HUDEP-2 (cell line): Measurements from ENCODE around the gene XRN2.

Experiments used
- DNase-seq, 76 experiments: peaks; one replicate each; lab custom pipeline; 2025; ENCODE audit not compliant: unreplicated experiment in 76 of 76; lab: John Stamatoyannopoulos, UW

The XRN2 gene

DNA sequence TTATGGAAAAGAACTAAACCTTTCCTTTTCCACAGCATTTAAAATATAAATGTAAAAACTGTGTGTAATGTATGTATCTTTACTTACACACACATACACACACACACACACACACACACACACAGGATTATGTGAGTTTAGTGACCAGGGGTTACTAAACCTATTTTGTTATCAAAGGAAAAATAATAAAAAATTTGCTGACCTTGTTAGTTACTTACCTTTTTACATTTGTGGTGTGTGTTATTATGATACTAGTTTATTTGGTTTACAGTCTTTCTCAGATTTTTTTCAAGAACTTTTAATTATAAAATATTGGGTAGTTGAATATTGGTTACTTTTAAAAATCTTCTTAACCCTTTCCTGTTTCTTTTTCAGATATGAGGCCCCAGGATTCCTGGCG, 78.5 kb downstream of the XRN2 start:
- no peak for DNase-seq

GRCh38 chr20:21384308-21384892, 81.3 kb downstream of the XRN2 start:
- no peak for DNase-seq

DNA sequence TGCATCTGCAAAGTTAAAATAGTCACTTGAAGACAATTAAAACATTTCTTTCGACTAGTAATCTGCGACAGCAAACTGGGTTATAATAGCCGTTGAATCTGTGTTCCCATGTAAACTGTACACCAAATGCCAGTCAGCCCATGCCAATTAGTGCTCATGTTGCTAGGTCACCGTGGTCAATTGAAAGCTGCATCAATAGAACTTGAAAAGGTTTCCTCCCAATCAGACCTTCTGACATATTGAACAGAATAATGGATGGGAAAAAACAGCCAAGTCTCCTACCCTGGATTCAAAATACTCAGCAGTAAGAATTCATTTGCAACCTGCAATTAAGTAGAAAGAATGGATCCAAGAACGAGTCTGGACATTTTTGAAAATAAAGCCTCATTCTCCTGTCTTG, 83.0 kb downstream of the XRN2 start:
- DNase-seq: no peak

DNA sequence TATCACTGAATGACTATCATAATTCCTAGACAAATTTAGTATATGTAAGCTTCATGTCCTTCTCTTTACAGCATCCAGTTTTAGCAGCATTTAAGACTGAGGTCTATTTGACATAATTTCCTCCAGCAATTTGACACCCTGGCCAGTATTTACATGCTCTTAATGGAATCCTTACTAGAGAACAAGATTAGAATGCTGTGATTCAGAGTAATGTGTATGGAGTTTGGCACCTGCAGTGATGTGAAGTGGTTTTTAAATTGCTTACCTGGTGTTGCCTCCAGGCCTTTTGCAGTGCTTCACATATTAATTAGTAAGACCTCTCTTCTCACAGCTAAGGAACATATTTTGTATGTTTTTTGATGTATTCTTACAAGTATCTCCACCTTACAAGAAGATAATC, 84.4 kb downstream of the XRN2 start:
- no peak for DNase-seq

DNA sequence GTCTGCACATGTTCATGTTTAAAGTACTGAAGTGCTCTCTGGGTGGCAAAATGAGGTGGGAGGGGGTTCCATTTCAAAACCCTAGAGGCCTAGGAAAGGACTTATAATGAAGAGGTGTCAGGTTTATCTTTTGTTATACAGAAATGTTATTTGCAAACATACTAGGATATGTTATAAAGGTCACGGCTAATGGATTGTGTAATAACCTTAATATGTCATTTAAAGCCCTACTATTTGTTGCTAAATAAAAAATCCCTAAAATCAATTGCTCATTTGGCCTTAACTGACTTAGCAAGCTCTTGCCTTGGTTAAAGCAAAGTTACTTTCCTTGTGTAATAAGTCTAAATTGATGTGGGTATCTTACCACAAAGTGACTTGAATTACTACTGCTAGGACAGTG, 85.4 kb downstream of the XRN2 start:
- DNase-seq: no peak

DNA sequence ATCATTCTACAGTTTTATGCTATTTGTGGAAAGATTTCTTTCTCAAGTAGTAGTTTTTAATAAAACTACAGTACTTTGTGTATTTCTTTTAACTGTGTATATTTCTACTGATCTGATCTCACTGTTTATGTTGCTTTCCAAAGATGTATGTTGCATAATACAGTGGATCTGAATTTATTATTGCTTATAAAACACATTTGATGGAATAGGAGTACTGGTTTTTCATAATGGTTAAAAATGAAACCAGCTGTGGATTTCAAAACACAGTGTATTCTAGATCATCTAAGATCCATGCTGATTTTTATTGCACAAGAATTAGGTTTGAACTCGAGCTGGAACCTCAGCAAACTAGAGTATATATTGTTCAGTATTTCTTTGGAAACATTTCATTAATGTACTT, 86.2 kb downstream of the XRN2 start:
- no peak for DNase-seq

DNA sequence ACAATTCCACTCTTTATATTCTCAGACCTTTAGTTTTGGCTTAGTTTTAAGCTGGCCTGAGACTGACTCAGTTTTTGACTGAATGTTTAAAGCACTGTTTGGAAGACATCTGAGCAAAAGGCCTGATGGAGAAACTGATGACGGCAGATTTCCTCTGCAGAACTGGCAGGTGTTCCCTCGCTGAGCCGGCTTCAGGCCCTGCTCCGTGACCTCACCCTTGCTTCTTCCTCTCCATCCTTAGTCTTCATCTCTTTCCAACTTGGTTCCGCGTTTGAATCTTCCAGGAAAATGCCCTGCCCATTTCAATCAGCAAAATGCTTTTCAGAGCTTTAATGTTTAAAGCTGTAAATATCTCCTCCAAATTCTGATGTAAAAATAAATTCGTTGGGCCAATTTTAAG, 87.6 kb downstream of the XRN2 start:
- DNase-seq: no peak

GRCh38 chr20:21391185-21391971, 88.2 kb downstream of the XRN2 start:
- DNase-seq: no peak

GRCh38 chr20:21391972-21392352, 88.8 kb downstream of the XRN2 start:
- DNase-seq: no peak

GRCh38 chr20:21393166-21393565, 90.0 kb downstream of the XRN2 start:
- DNase-seq: no peak

- no peak for DNase-seq
These were observed 90.8 kb downstream of the XRN2 start for GRCh38 chr20:21393816-21394519.

DNA sequence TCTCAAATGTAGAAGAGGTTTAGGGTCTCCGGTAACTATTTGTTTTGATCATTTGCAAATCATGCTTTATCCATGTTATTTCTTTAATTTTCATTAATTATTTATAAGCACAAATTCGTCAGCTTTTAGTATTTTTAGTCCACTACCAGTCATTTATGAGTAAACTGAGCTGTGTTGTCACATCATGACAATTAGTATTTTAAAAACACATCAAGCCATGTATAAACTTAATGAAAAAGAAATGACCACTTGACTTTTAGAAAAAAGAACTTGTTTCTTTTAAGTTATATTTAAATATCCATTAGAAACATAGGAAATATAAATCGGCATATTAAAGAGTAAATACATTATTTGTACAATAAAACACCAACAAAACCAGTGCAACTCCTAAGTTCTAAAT, 91.4 kb downstream of the XRN2 start:
- DNase-seq: no peak

GRCh38 chr20:21395051-21395665, 92.0 kb downstream of the XRN2 start:
- DNase-seq: no peak

- DNase-seq: peak in 61 of 76 experiments; percentile 8 to 79 (median 55)
These were observed 92.8 kb downstream of the XRN2 start for GRCh38 chr20:21395666-21396598.

DNA sequence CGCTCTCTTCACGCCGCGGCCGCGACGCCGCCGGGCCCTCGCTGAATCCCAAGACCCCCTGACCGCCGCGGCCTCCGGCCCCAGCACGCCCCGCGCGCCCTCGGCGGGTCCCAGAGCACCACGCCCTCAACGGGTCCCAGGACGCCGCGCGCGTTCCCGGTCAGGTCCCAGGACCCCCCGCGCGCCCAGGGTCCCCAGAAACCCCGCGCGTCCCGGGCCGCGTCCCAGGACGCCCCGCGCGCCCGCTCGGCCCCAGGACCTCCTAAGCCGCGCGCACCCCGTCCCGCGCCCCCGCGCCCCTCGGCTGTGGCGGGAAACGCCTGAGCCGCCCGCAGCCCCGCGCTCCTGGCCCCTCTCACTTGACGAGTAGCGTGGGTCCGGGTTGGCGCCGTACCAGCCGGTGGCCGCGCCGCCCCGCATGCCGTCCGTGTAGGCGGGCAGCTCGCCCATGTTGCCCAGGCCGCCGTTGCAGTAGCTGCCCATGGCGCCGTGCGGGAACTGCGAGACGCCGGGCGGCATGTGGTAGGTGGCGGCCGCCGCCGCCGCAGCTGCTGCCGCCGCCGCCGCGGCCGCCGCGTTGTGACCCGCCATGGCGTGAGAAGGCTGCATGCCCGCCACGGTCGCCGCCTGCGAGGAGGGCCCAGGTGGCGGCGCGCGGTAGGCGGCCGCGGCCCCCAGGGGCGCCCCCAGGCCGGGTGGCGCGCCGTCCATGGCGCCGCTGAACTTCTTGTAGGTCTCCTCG, 93.6 kb downstream of the XRN2 start:
- DNase-seq: peak in 44 of 76 experiments; percentile 16 to 65 (median 42)

GRCh38 chr20:21397341-21398108, 94.4 kb downstream of the XRN2 start, which contains the start of gene NKX2-4:
Gene NKX2-4 (minus strand): TSS chr20:21397526. CDS start chr20:21397399, 127 bp downstream.
- DNase-seq: peak in 39 of 76 experiments; percentile 4 to 61 (median 36)

GRCh38 chr20:21398109-21399004, 95.2 kb downstream of the XRN2 start:
- DNase-seq: no peak

DNA sequence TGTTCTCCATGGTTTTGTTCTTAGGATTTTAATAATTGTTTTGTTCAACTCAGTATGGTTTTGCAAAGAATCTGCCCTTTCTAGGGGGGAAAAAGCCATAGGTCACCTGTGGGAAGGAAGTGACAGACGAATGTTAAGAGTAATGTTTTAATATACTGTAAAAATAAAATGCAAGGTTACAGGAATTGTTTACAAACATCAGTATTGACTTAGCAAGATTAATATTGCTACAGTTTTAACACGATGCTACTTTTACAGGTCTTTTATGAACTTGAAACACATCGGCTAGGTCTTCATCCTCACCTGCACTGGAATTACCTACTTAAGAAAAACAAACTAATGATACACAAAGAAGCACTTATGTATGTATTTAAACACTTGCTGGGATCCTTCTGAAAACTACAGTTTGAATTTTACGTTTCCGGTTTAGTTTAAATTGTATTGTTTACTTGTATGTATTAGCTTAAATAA, 95.9 kb downstream of the XRN2 start:
- no peak for DNase-seq
